GM18870 (cell line): ENCODE measurements around the gene HSP90AB1.
"Not testable (repeated sequence)": the region's sequence is repeated elsewhere in the genome, so short reads cannot be mapped to it uniquely, and the experiment has no call there.

Source experiments
- ATAC-seq: cut with Tn5 transposase; IDR thresholded peaks from one replicate; pipeline ENCODE4 v1.9.1; 2021; ENCODE audit warnings: moderate library complexity; ENCODE audit not compliant: unreplicated experiment

The HSP90AB1 gene

DNA sequence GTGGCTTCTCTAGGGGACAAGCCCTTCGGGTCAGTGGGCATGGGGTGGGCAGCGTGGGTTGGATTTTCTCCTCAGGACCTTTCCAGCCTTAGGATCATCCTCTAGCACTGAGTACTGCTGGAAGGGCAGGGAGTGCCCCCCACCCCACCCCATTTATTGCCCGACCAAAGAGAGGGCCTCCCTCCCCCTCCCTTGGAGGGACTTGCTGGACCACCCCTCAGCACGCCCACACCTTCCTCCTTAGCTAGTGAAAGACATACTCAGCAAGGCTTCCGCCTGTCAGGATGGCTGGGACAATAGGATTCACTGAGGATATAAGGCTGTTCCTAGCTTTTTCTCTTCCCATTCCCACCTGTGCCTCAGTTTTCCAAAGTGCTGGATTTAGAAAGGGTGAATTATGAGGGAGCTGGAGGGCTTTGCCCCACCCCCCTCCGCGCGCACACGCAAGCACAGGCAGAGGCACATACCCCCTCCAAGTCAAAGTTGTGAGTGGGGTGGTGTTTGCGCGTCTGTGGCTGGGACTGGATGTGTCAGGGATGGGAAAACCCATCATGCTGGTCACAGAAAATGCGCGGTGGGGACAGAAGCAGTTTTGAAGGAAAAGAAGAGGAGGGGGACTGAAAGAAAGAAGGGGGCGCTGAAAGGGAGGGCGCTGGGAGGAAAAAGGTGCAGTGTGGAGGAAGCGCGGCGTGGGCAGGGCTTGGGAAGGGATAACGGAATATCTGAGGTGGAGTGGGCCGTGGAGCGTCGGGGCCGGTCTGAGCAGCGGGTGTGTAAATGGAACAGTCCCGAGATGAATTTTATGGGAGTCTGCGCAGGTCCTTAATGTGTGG, 24.2 kb upstream of the HSP90AB1 start:
- no peak for ATAC-seq

GRCh38 chr6:44223319-44224028, 23.4 kb upstream of the HSP90AB1 start, which contains the start of gene SLC29A1:
TSS of gene SLC29A1 (plus strand) at chr6:44223595. CDS start at chr6:44227314, 3,719 bp downstream.
- ATAC-seq = no peak

- no peak for ATAC-seq
Observed at GRCh38 chr6:44224029-44224964, 22.6 kb upstream of the HSP90AB1 start.

DNA sequence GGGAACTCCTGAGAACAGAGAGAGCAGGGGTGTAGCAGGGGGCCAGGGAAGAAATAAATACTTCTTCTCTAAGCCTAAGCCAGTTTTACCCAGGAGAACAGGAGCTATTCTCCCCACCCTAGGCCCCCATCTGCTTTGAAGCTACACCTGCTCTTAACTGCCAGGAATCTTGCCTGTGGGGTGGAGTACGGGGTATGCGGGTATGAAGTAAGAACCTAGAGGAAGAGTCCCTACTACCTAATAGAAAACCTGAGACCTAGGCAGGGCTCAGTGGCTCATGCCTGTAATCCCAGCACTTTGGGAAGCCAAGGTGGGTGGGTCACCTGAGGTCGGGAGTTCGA, 22.0 kb upstream of the HSP90AB1 start:
- ATAC-seq = no peak

- no peak for ATAC-seq
Observed at GRCh38 chr6:44225579-44226325, 21.1 kb upstream of the HSP90AB1 start.

- ATAC-seq = no peak
Observed at GRCh38 chr6:44226368-44227147, 20.3 kb upstream of the HSP90AB1 start.

- no peak for ATAC-seq
Observed at GRCh38 chr6:44227148-44227793, 19.6 kb upstream of the HSP90AB1 start.

DNA sequence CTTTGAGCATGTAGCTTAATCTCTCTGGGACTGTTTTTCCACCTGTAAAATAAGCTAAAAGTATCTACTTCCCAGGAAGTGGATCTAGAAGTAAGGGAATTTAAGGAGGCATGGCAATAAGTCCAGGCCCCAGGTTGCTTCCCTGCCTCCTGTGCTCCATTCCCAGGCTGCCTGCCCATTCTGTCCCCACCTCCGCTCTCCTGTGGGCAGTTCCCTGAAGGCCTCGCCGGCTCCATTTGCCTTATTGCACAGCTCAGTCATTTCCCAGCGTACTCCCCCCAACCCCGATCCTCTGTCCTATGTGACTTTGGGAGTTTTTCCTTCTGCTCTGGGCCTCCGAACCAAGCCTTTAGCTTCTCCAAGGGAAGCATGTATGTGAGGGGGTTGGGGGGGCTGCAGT, 18.9 kb upstream of the HSP90AB1 start:
- no peak for ATAC-seq

DNA sequence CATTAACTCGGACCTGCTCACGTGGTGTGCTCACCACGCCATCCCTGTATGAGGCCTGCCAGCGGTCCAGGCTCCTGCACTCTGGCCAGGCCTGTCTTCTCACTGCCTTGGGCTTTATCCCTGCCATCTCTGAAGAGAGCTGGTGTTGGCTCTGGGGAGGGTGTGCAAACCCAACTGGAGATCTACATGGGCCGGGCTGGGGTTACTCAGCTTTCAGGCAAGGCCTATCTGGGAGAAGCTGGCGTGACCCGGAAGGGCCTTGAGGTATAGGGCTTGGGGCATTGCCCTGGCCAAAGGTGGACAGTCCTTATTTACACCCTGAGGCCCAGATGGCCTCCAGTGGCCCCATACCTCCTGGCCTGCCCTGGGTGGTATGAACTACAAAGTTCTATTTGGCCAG, 18.5 kb upstream of the HSP90AB1 start:
- ATAC-seq = no peak

DNA sequence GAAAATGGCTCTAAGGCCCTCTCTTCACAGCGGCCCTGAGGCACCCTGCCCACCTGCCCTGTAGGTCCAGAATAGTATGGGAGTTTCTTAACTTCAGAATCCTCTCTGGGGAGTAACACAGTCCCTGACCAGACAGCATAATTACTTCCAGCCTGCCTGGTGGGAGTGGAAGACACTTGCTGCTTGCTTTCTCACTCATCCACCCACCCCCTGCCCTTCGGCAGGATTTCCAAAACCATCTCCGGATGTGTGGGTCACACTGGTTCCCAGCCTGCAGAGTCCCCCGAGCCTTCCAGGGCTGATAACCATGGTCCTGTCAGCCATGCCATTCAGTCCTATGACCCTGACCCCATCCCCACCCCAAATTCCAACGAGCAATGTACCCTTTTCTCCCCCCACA, 18.1 kb upstream of the HSP90AB1 start:
- no peak for ATAC-seq

DNA sequence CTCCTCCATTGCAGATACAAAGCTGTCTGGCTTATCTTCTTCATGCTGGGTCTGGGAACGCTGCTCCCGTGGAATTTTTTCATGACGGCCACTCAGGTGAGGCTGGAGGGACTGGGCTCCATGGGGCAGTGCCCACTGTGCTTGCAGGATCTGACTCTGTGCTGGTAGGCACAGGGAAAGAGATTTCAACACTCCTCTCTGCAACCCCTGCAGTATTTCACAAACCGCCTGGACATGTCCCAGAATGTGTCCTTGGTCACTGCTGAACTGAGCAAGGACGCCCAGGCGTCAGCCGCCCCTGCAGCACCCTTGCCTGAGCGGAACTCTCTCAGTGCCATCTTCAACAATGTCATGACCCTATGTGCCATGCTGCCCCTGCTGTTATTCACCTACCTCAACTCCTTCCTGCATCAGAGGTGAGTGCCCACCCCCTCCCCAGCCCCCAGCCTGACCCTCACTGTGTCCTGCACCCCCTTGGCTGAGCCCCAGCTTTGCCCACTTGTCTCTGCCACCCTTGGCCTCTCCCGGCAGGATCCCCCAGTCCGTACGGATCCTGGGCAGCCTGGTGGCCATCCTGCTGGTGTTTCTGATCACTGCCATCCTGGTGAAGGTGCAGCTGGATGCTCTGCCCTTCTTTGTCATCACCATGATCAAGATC, 17.4 kb upstream of the HSP90AB1 start:
- ATAC-seq = no peak

DNA sequence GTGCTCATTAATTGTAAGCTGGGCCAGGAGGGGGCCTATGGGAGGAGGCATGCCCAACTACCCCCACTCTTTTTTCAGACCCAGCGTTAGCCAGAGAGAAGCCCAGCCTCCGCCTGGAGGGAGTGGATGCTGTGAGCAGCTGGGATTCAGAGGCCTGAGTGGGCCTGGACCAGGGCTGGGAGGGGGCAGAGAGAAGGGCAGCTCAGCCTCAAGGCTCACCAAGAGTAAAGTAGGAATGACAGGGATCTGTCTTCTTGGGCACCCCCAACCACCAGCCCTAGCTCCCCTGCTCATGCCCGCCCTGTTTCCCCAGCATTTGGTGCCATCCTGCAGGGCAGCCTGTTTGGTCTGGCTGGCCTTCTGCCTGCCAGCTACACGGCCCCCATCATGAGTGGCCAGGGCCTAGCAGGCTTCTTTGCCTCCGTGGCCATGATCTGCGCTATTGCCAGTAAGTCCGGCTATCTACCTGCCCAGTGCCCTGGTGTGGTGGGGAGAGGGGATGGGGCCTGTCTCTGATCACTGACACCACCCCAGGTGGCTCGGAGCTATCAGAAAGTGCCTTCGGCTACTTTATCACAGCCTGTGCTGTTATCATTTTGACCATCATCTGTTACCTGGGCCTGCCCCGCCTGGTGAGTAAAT, 16.7 kb upstream of the HSP90AB1 start:
- ATAC-seq = no peak

- ATAC-seq = not testable (repeated sequence)
Observed at GRCh38 chr6:44231426-44231825, 15.5 kb upstream of the HSP90AB1 start.

DNA sequence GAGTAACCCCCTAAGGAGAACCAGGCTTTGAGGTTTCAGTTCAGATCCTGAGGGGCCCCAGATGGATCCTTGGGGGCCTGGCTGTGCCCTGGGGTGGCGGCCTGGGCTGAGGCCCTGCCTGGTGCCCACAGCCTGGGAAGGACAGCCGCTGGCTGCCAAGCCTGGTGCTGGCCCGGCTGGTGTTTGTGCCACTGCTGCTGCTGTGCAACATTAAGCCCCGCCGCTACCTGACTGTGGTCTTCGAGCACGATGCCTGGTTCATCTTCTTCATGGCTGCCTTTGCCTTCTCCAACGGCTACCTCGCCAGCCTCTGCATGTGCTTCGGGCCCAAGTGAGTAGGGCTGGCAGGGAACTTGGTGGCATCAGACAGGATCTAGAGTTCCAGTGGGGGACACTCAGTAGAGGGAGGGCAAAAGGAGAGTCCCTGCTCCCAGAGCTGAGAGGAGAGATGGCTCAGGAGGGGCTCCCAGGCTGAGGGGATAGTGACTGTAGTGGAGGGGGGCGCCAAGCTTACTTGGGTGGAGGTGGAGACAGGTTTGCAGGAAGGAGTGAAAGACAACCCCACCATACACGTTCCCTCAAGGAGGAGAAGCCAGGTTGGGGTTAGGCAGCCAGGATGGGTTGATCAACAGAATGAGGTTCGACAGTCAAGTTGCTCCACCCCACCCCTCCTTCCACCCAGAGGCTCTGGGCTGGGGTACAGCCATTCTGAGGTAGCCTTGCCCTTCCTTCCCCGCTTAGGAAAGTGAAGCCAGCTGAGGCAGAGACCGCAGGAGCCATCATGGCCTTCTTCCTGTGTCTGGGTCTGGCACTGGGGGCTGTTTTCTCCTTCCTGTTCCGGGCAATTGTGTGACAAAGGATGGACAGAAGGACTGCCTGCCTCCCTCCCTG, 14.0 kb upstream of the HSP90AB1 start:
- no peak for ATAC-seq

- ATAC-seq = no peak
Observed at GRCh38 chr6:44233567-44234100, 13.3 kb upstream of the HSP90AB1 start.

- no peak for ATAC-seq
Observed at GRCh38 chr6:44234101-44235025, 12.5 kb upstream of the HSP90AB1 start.
